Liver (tissue), 9 donors: ENCODE measurements around the gene TAS2R20. TPM values are rescaled to one million over a fixed set of nuclear protein-coding genes. Genes with fewer than 3 reads are reported as not detected.

Experiments
- DNase-seq: peaks from one replicate; pipeline ENCODE4 v3.0.0-alpha.2; 2017; ENCODE audit warnings: low spot score
- H3K27ac ChIP-seq, 2 donors: one replicate each; pipeline ENCODE4 v1.7.0; 2013; ENCODE audit warnings: inconsistent platforms in 2 of 2, low read length in 2 of 2, control low read depth in 1 of 2, low read depth in 1 of 2, mild to moderate bottlenecking in 1 of 2
- H3K27me3 ChIP-seq, 4 donors: one replicate each; pipeline versions ENCODE4 v1.6.1 to v1.7.0; 2013; ENCODE audit warnings: low read length in 3 of 4, inconsistent platforms in 1 of 4, mild to moderate bottlenecking in 1 of 4, moderate library complexity in 1 of 4; ENCODE audit not compliant: control insufficient read depth in 4 of 4, insufficient read depth in 4 of 4
- H3K36me3 ChIP-seq, 4 donors: one replicate each; pipeline versions ENCODE4 v1.6.1 to v1.7.0; 2013; ENCODE audit warnings: low read length in 3 of 4, mild to moderate bottlenecking in 3 of 4, low read depth in 1 of 4, moderate library complexity in 1 of 4; ENCODE audit not compliant: control insufficient read depth in 4 of 4, insufficient read depth in 3 of 4
- H3K4me1 ChIP-seq, 4 donors: one replicate each; pipeline versions ENCODE4 v1.6.1 to v1.7.0; 2013; ENCODE audit warnings: low read length in 3 of 4, mild to moderate bottlenecking in 3 of 4, moderate library complexity in 1 of 4; ENCODE audit not compliant: control insufficient read depth in 4 of 4, insufficient read depth in 4 of 4
- H3K4me3 ChIP-seq, 3 donors: one replicate each; pipeline versions ENCODE4 v1.6.1 to v1.7.0; 2013; ENCODE audit warnings: low read length in 3 of 3, control low read depth in 1 of 3, low read depth in 1 of 3, mild to moderate bottlenecking in 1 of 3
- H3K9ac ChIP-seq, 2 donors: one replicate each; pipeline ENCODE4 v1.7.0; 2013; ENCODE audit warnings: low read length in 2 of 2, mild to moderate bottlenecking in 2 of 2, moderate library complexity in 2 of 2, control low read depth in 1 of 2, low read depth in 1 of 2
- H3K9me3 ChIP-seq, 4 donors: one replicate each; pipeline versions ENCODE4 v1.6.1 to v1.7.0; 2013; ENCODE audit warnings: low read length in 3 of 4; ENCODE audit not compliant: control insufficient read depth in 4 of 4
- ATF3 ChIP-seq: IDR thresholded peaks from 2 replicates; pipeline ENCODE4 v1.6.1; 2016; ENCODE audit warnings: antibody characterized with exemption
- CTCF ChIP-seq: fragments of 150-350 bp; IDR thresholded peaks from 2 replicates; pipeline ENCODE4 v1.5.1; 2017; ENCODE audit warnings: improper control_type of control experiment, low read depth, low read length; ENCODE audit not compliant: missing input control
- EGR1 ChIP-seq, 2 donors: IDR thresholded peaks; 2 replicates each; pipeline ENCODE4 v1.6.1; 2016 to 2018; ENCODE audit warnings: antibody characterized with exemption in 2 of 2, low read depth in 2 of 2
- FOXA1 ChIP-seq: IDR thresholded peaks from 2 replicates; pipeline ENCODE4 v1.6.1; 2016; ENCODE audit warnings: antibody characterized with exemption
- FOXA2 ChIP-seq: IDR thresholded peaks from 2 replicates; pipeline ENCODE4 v1.6.1; 2016; ENCODE audit warnings: antibody characterized with exemption
- HNF4G ChIP-seq: IDR thresholded peaks from 2 replicates; pipeline ENCODE4 v1.6.1; 2016; ENCODE audit warnings: antibody characterized with exemption
- JUND ChIP-seq, 2 donors: IDR thresholded peaks; 2 replicates each; pipeline ENCODE4 v1.6.1; 2016; ENCODE audit warnings: antibody characterized with exemption in 2 of 2
- NR2F2 ChIP-seq: IDR thresholded peaks from 2 replicates; pipeline ENCODE4 v1.6.1; 2016; ENCODE audit warnings: antibody characterized with exemption
- RAD21 ChIP-seq, 2 donors: IDR thresholded peaks; 2 replicates each; pipeline ENCODE4 v1.6.1; 2016; ENCODE audit warnings: antibody characterized with exemption in 2 of 2, mild to moderate bottlenecking in 2 of 2
- REST ChIP-seq: IDR thresholded peaks from 2 replicates; pipeline ENCODE4 v1.6.1; 2016; ENCODE audit warnings: antibody characterized with exemption, mild to moderate bottlenecking
- TAF1 ChIP-seq: conservative IDR thresholded peaks from 2 replicates; pipeline ENCODE4 v1.6.1; 2016; ENCODE audit warnings: antibody characterized with exemption, mild to moderate bottlenecking
- YY1 ChIP-seq: IDR thresholded peaks from 2 replicates; pipeline ENCODE4 v1.6.1; 2016; ENCODE audit warnings: antibody characterized with exemption, mild to moderate bottlenecking
- ZBTB33 ChIP-seq: IDR thresholded peaks from 2 replicates; pipeline ENCODE4 v1.6.1; 2016; ENCODE audit warnings: antibody characterized with exemption
- WGBS: extraction: QIAGEN DNeasy Blood & Tissue Kit; methylation state at CpG from one replicate; pipeline ENCODE4 v1.1.7; 2013; 5-methylcytosine and 5-hydroxymethylcytosine counted together
- polyA plus RNA-seq, 2 donors: library from polyadenylated mRNA; stranded (reverse) in 1 of 2; unstranded in 1 of 2; fragments of 200-250 nt in 1 of 2; fragments of >200 nt in 1 of 2; fragmentation: Nextera tagmentation in 1 of 2; extraction: Ambion mirVana in 1 of 2; gene quantifications; one replicate each; pipeline versions ENCODE4 v1.2.1 to v1.2.3, GENCODE V29; 2013 to 2015
- total RNA-seq, 2 donors: library from RNA; depleted of rRNA; stranded (reverse); fragments of >200 nt; gene quantifications; one replicate each; pipeline ENCODE4 v1.2.3, GENCODE V29; 2014
- donor health status: healthy.
- donor health status: healthy.
- donor health status: healthy.
- donor health status: healthy.
- donor health status: healthy.

Gene TAS2R20
- total and polyA plus RNA-seq, 4 donors = 0.03 to 5.9 (median 0.92) TPM

- Histone ChIP-seq H3K27me3 (no peaks in the 10 kb centered on the region), H3K9ac (no peak overlapping the region), H3K9me3 (no peaks in the 10 kb centered on the region), H3K27ac (no peak overlapping the region), H3K36me3 (no peaks in the 10 kb centered on the region), H3K4me1 (peaks cover 0 to 10% (median 4%) of the 10 kb centered on the region in 4 donors), H3K4me3 (no peak overlapping the region)
- no peak for DNase-seq
- TF ChIP-seq YY1 = no peak
- TF ChIP-seq JUND (IDR thresholded peaks at IDR 0.05) = no peak
- TF ChIP-seq FOXA2 = no peak
- no peak for TF ChIP-seq NR2F2
- no peak for TF ChIP-seq HNF4G
- no peak for TF ChIP-seq RAD21 (IDR thresholded peaks at IDR 0.05)
- TF ChIP-seq EGR1 (IDR thresholded peaks at IDR 0.05; ENCODE audit: low read depth in 2 of 2) = no peak
- TF ChIP-seq TAF1 = no peak
- no peak for TF ChIP-seq ATF3
Observed at GRCh38 chr12:11014234-11014633, 16.1 kb upstream of the TAS2R20 start.

- TF ChIP-seq CTCF = no peak
- no peak for TF ChIP-seq RAD21 (IDR thresholded peaks at IDR 0.05)
- no peak for TF ChIP-seq JUND (IDR thresholded peaks at IDR 0.05)
- TF ChIP-seq EGR1 (IDR thresholded peaks at IDR 0.05; ENCODE audit: low read depth in 2 of 2) = no peak
- TF ChIP-seq TAF1 = no peak
- 100% methylated on average over 1 of the region's 1 CpG for WGBS
- Histone ChIP-seq H3K4me1 (no peaks in the 10 kb centered on the region), H3K9ac (no peak overlapping the region), H3K4me3 (no peak overlapping the region), H3K27me3 (no peaks in the 10 kb centered on the region), H3K36me3 (no peaks in the 10 kb centered on the region), H3K27ac (no peak overlapping the region), H3K9me3 (no peaks in the 10 kb centered on the region)
- DNase-seq = no peak
Observed at GRCh38 chr12:11007608-11008007, 9.5 kb upstream of the TAS2R20 start.

- peaks cover 0 to 6% (median 3%) of the 10 kb centered on the region in 4 donors for H3K36me3 ChIP-seq
- H3K4me3 ChIP-seq = no peak overlapping the region
- H3K27me3 ChIP-seq = no peaks in the 10 kb centered on the region
- TF ChIP-seq HNF4G (no peak), FOXA1 (no peak), REST (no peak), ATF3 (no peak), TAF1 (no peak), NR2F2 (no peak), ZBTB33 (no peak)
- no peaks in the 10 kb centered on the region for H3K4me1 ChIP-seq
- no peak overlapping the region for H3K27ac ChIP-seq
- DNase-seq = no peak
- H3K9ac ChIP-seq = no peak overlapping the region
- peaks cover 0 to 5% (median 0%) of the 10 kb centered on the region in 4 donors for H3K9me3 ChIP-seq
- 98% methylated on average over 3 of the region's 3 CpGs for WGBS
Observed at GRCh38 chr12:10994307-10994706, 3.8 kb downstream of the TAS2R20 start.
